ENCODE results near the gene CIDEC. TPM values are rescaled to one million over a fixed set of nuclear protein-coding genes. Genes with fewer than 3 reads are reported as not detected.
"Not testable (repeated sequence)": the region's sequence is repeated elsewhere in the genome, so short reads cannot be mapped to it uniquely, and the experiment has no call there.

The CIDEC gene
- total RNA-seq, 3 donors from 2014 or later, result 10.4 to 49.0 (median 14.9) TPM

DNA sequence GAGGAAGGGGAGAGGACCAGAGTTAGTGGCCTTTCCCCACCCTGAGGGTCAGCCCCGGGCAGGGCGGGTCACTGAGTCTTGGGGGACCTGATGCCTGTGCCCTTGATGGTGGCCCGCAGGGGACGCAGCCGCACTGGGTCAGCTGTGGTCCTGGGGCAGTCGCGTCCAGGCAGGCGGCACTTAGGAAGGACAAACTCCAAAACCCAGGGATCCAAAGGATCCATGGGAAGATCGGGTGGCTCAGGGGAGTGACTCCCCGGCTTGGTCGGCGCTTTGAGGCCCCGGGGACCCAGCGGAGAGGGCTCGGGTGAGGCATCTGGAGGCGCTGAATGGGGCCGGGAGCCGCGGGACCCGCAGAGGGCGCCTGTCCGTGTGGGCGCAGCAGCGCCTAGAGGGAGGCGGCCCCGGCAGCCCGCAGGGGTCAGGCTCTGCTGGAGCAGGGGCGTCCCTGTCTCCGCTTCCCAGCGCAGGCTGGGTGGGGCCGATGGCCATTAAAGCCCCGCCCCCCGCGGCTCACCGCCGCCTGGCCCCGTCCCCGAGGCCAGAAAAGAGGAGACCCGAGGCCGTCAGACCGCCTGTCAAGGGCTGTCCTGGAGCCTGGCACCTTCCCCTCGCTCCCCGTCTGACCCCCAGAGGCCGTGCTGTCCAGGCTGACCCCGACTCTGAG, 17.5 kb downstream of the CIDEC start:
- H3K4me3 ChIP-seq, result no peak overlapping the region
- peak; percentile 61 to 78 (median 72) for DNase-seq
- H3K9me3 ChIP-seq, result no peaks in the 10 kb centered on the region
- peak; percentile 93 for ATAC-seq
- peaks cover 12% of the 10 kb centered on the region for H3K4me1 ChIP-seq (ENCODE audit: low read depth)
- TF ChIP-seq, protein P1, sequence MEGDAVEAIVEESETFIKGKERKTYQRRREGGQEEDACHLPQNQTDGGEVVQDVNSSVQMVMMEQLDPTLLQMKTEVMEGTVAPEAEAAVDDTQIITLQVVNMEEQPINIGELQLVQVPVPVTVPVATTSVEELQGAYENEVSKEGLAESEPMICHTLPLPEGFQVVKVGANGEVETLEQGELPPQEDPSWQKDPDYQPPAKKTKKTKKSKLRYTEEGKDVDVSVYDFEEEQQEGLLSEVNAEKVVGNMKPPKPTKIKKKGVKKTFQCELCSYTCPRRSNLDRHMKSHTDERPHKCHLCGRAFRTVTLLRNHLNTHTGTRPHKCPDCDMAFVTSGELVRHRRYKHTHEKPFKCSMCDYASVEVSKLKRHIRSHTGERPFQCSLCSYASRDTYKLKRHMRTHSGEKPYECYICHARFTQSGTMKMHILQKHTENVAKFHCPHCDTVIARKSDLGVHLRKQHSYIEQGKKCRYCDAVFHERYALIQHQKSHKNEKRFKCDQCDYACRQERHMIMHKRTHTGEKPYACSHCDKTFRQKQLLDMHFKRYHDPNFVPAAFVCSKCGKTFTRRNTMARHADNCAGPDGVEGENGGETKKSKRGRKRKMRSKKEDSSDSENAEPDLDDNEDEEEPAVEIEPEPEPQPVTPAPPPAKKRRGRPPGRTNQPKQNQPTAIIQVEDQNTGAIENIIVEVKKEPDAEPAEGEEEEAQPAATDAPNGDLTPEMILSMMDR (IDR thresholded peaks at IDR 0.05), result peak; percentile 28
- intact Hi-C loops (cut with DNase I, micrococcal nuclease), result no loop called here
- H3K36me3 ChIP-seq (ENCODE audit: low read depth), result no peaks in the 10 kb centered on the region

DNA sequence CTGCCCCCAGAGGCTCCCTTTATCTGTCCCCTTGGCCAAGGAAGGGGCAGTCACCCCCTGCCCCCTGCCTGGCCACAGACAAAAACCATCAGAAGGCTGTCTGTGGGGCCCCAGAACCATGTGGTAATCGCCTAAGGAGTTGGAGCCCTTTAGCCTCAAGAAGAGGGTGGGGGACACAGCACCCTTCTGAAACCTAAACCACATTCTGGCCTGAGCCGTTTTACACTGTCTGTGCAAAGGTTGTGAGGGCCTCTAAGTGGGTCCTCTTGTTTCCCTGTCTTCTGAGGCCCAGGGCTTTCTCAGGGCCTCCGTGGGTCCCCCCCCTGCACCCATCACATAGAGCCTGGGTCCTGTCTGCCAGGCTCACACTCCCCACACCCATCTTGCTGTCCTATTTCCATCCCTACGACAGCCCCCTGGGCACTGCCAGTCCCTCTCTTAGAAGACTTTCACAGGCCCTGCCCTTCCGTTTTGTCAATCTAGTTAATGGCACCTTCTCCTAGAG, 18.4 kb downstream of the CIDEC start:
- no peaks in the 10 kb centered on the region for H3K9me3 ChIP-seq
- peaks cover 12% of the 10 kb centered on the region for H3K4me1 ChIP-seq (ENCODE audit: low read depth)
- intact Hi-C loops (cut with DNase I, micrococcal nuclease), result no loop called here
- no peak for ATAC-seq
- no peaks in the 10 kb centered on the region for H3K36me3 ChIP-seq (ENCODE audit: low read depth)
- TF ChIP-seq, protein P1 (IDR thresholded peaks at IDR 0.05), result no peak
- no peak overlapping the region for H3K4me3 ChIP-seq
- no peak for DNase-seq

DNA sequence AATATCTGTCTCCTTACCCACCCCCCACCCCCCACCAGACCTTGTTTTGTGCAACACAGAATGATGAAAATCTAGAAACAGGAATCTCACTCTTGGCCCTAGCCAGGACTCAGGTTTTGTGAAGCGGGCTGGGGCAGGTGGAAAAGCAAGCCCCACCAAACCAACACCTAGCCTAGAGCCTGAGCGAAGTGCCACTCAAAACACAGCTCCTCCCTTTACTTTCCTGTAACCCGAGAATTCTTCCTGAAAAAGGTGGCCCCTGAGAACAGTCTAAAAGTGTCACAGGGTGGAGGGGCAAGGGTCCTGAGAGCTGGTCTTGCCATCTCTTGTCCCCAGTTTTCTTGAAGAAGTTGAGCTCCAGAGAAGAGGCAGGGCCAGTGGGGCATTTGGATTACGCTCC, 18.9 kb downstream of the CIDEC start:
- ATAC-seq, result no peak
- TF ChIP-seq, protein P1 (IDR thresholded peaks at IDR 0.05), result no peak
- Histone ChIP-seq H3K4me1 (ENCODE audit: low read depth) (peaks cover 12% of the 10 kb centered on the region), H3K9me3 (no peaks in the 10 kb centered on the region), H3K4me3 (no peak overlapping the region), H3K36me3 (ENCODE audit: low read depth) (no peaks in the 10 kb centered on the region)
- intact Hi-C loops (cut with DNase I, micrococcal nuclease), result no loop called here
- no peak for DNase-seq

DNA sequence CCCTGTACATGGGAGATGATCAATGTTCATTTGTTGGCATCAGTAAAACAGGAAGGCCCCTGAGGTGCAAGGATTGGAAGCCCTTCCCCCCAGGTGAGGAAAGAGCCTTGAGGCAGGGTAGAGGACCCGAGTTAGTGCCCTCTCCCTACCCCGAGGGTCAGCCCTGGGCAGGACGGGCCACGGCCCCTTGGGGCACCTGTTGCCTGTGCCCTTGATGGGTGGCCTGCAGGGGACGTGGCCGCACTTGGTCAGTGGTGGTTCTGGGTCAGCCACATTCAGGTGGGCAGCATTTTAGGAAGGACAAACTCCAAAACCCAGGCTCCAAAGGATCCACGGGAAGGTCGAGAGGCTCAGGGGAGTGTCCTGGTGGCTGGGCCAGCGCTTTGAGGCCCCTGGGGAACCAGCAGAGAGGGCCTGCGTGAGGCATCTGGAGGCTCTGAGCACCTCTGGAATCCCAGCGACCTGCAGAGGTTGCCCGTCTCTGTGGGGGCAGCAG, 20.5 kb downstream of the CIDEC start:
- no peak overlapping the region for H3K4me3 ChIP-seq
- intact Hi-C loops (cut with DNase I, micrococcal nuclease), result no loop called here
- peaks cover 12% of the 10 kb centered on the region for H3K4me1 ChIP-seq (ENCODE audit: low read depth)
- no peaks in the 10 kb centered on the region for H3K9me3 ChIP-seq
- no peaks in the 10 kb centered on the region for H3K36me3 ChIP-seq (ENCODE audit: low read depth)
- DNase-seq (no peak), ATAC-seq (no peak)
- TF ChIP-seq, protein P1 (IDR thresholded peaks at IDR 0.05), result no peak

DNA sequence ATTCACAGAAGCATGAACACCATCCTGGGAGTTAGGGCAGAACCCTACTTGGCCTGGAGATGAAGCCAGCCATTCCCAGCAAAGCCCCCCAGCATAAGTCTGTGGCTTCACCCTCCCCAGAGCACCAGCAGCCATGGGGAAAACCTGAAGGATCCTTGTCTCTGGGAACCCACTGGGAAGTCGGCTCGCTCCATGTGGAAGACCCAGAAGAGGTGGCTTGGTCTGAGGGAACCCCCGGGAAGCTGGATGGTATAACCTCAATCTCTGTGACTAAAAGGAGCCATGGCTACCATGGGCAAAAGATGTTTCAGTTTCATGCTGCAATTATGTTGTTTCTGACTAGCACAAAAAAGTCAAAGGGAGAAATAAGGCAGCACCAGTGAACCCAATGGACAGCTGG, 24.5 kb downstream of the CIDEC start:
- intact Hi-C loops (cut with DNase I, micrococcal nuclease), result no loop called here
- Histone ChIP-seq H3K36me3 (ENCODE audit: low read depth) (no peaks in the 10 kb centered on the region), H3K9me3 (no peaks in the 10 kb centered on the region), H3K4me1 (ENCODE audit: low read depth) (no peaks in the 10 kb centered on the region), H3K4me3 (no peak overlapping the region)
- TF ChIP-seq, protein P1 (IDR thresholded peaks at IDR 0.05), result no peak
- no peak for ATAC-seq
- no peak for DNase-seq

DNA sequence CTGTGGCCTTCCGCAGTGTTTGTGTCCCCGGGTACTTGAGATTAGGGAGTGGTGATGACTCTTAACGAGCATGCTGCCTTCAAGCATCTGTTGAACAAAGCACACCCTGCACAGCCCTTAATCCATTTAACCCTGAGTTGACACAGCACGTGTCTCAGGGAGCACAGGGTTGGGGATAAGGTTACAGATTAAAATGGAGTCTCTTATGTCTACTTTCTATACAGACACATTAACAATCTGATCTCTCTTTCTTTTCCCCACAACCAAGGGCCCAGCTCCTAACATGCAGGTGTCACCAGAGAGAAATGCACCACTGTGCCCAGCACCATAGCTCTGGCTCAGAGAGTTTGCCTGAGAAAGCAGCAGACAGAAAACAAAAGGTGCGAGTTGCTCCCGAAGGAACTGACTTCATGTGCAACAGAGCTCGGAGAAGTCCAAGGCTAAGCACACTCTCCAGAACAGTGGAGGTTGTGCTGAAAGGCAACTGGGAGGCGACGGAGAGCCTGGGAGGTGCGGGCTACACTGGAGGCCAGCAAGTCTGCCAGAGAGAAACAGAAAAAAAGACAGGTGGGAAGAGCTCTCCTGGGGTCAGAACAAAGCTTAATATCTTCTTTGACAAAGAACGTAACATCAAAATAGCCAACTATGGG, 25.6 kb downstream of the CIDEC start:
- H3K4me3 ChIP-seq; H3K4me1 ChIP-seq (ENCODE audit: low read depth); H3K9me3 ChIP-seq; ATAC-seq; intact Hi-C loops (cut with DNase I, micrococcal nuclease); H3K36me3 ChIP-seq (ENCODE audit: low read depth); DNase-seq: not testable (repeated sequence)
